ENCODE measurements around the gene MMP21. TPM values are rescaled to one million over a fixed set of nuclear protein-coding genes. Genes with fewer than 3 reads are reported as not detected.

MMP21 gene
- total RNA-seq, result not detected in 2 replicates

GRCh38 chr10:125775491-125776106 is at the start of gene MMP21:
Gene MMP21 (minus strand): TSS chr10:125775821. CDS start chr10:125775821, 0 bp downstream.

GRCh38 chr10:125822878-125823662 is 47.4 kb upstream of the MMP21 start, which contains the start of the genes BCCIP and UROS:
Gene BCCIP (plus strand): TSS chr10:125823546. CDS start chr10:125823558, 12 bp downstream.
Gene UROS (minus strand): TSS chr10:125823258. CDS start chr10:125816499, 6,759 bp downstream.

GRCh38 chr10:125719173-125720001 is 56.2 kb downstream of the MMP21 start, which contains the start of gene EDRF1:
Gene EDRF1 (plus strand): TSS chr10:125719709. CDS start chr10:125719808, 99 bp downstream.

Other genes with a start within 250 kb of the MMP21 start
- 0.16 TPM in 1 of 2 replicates, not detected in the other for gene TEX36, start 92.7 kb downstream of the MMP21 start, total RNA-seq
- gene EDRF1, start 56.1 kb downstream of the MMP21 start, total RNA-seq, result 14.5 and 21.0 TPM in 2 replicates
- gene UROS, start 47.4 kb upstream of the MMP21 start, total RNA-seq, result 38.1 and 69.2 TPM in 2 replicates
- gene BCCIP, start 47.7 kb upstream of the MMP21 start, total RNA-seq, result 25.7 and 31.7 TPM in 2 replicates
- gene DHX32, start 105.5 kb upstream of the MMP21 start, total RNA-seq, result 24.3 and 27.4 TPM in 2 replicates
- gene FANK1, start 120.7 kb upstream of the MMP21 start, total RNA-seq, result 6.0 and 8.5 TPM in 2 replicates